NT2/D1 (cell line): Measurements from ENCODE around the gene DDX51.

Source experiments
- SUZ12 ChIP-seq: IDR thresholded peaks from 2 replicates; pipeline ENCODE4 v1.6.1; 2011; ENCODE audit not compliant: insufficient read length, insufficient read depth; ENCODE audit errors: extremely low read depth
- ZNF274 ChIP-seq: IDR thresholded peaks from 2 replicates; pipeline ENCODE4 v1.6.1; 2011; ENCODE audit warnings: mild to moderate bottlenecking, low read depth, low read length

DNA sequence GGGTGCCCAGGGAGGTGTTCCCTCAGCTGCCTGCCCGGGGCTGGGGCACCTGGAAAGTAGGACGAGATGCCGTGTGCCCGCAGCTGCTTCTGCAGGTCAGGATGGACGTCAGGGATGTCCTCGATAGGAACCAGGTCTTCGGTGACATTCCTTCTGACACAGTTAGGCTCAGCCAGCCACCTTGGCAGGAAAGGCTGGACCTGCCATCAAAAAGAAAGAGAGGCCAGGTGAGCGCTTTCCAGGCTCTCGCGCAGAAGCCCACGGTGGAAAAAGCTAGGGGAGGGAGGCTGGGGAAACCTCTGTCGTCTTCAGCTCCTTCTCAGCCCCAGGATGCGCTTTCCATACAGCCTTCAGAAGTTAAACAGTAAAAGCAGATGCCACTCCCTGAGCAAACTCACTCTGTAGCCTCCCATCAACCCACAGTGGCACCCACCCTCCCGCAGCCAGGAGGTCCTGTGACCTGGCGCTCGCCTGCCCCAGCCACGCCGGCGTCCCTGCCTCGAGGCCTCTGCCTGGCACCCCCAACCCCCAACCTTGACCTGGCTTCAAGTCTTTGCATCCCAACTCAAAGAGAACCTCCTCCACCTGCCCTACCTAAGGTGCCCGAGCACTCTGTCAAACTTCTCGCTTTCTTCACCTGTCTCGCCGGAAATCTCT is 1.3 kb downstream of the DDX51 start:
- TF ChIP-seq SUZ12 (no peak), ZNF274 (no peak)
